Lower leg skin (tissue), 4 donors: ENCODE measurements around the gene ODR4. TPM values are rescaled to one million over a fixed set of nuclear protein-coding genes. Genes with fewer than 3 reads are reported as not detected.
"Not testable (repeated sequence)": the region's sequence is repeated elsewhere in the genome, so short reads cannot be mapped to it uniquely, and the experiment has no call there.

Source experiments
- DNase-seq, 2 donors: peaks; one replicate each; pipeline ENCODE4 v3.0.0-alpha.2; 2019; ENCODE audit warnings: low spot score in 2 of 2
- H3K4me3 ChIP-seq: fragments of 200-600 bp; sonication (generic); 2 replicates; pipeline ENCODE4 v1.5.1; 2017; ENCODE audit warnings: mild to moderate bottlenecking, low read depth; ENCODE audit not compliant: poor library complexity, severe bottlenecking
- POLR2A ChIP-seq, 2 donors: fragments of 450-650 bp; IDR thresholded peaks; one replicate each; pipeline ENCODE4 v1.6.1; 2016 to 2017; ENCODE audit warnings: antibody characterized with exemption in 2 of 2, mild to moderate bottlenecking in 1 of 2, moderate library complexity in 1 of 2
- WGBS, 2 donors: methylation state at CpG; one replicate each; pipeline ENCODE4 v1.1.5; 2018; 5-methylcytosine and 5-hydroxymethylcytosine counted together
- intact Hi-C: fragments of 100-400 bp; cut with DNase I; formaldehyde crosslinking; loops from one replicate; pipeline ENCODE4 v1.15.0; 2023; ENCODE audit warnings: low total_unique reads
- total RNA-seq, 4 donors: library from RNA; depleted of rRNA; stranded (reverse); fragments of >200 nt; gene quantifications; one replicate each; pipeline ENCODE4 v1.1.0, GENCODE V29; 2016
- TF ChIP-seq, protein P1 (sequence below), 3 donors: fragments of 450-650 bp; IDR thresholded peaks; one replicate each; pipeline ENCODE4 v1.5.1; 2016; ENCODE audit warnings: antibody characterized with exemption in 3 of 3, mild to moderate bottlenecking in 3 of 3, moderate library complexity in 2 of 3

The ODR4 gene
- total RNA-seq, 4 donors from 2014 or later: 12.7 to 34.0 (median 17.6) TPM

DNA sequence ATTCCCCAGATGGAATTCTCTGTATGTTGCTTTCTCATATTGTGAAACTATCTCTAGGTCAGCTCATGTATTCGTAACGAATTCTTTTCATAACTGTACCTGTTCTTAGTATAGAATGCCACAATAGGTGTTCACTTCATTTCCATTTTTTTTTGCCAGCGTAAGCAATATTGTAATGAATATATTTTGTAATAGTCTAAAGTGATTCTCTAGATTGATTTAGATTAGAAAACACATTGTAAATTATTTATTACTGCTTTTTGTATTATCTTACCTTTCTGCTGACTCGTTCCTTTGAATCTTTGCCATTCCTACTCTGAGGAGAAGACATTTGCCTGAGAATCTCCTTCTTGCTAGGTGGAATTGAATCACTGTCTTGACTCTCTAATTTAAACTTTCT is 70.5 kb downstream of the ODR4 start:
- TF ChIP-seq, protein P1, sequence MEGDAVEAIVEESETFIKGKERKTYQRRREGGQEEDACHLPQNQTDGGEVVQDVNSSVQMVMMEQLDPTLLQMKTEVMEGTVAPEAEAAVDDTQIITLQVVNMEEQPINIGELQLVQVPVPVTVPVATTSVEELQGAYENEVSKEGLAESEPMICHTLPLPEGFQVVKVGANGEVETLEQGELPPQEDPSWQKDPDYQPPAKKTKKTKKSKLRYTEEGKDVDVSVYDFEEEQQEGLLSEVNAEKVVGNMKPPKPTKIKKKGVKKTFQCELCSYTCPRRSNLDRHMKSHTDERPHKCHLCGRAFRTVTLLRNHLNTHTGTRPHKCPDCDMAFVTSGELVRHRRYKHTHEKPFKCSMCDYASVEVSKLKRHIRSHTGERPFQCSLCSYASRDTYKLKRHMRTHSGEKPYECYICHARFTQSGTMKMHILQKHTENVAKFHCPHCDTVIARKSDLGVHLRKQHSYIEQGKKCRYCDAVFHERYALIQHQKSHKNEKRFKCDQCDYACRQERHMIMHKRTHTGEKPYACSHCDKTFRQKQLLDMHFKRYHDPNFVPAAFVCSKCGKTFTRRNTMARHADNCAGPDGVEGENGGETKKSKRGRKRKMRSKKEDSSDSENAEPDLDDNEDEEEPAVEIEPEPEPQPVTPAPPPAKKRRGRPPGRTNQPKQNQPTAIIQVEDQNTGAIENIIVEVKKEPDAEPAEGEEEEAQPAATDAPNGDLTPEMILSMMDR (IDR thresholded peaks at IDR 0.05): no peak
- TF ChIP-seq POLR2A (IDR thresholded peaks at IDR 0.05): no peak
- WGBS, 2 donors: 57 to 64% methylated on average over 4 of the region's 4 CpGs
- H3K4me3 ChIP-seq: no peak overlapping the region
- no peak for DNase-seq
- intact Hi-C loops: no loop called here

DNA sequence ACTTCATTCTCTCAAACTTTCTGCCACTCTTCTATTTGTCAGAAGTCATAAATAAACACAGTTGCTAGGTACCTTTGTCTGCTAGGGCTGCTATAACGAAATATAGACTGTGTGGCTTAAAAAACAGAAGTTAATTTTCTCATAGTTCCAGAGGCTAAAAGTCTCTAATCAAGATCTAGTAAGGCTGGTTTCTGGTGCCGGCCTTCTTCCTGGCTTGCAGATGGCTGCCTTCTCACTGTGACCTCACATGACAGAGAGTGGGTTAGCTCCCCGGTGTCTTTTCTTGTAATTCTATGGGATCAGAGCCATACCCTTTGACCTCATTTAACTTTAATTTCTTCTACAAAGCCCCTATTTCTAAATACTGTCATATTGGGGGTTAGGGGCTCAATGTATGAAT is 79.3 kb downstream of the ODR4 start:
- H3K4me3 ChIP-seq: no peak overlapping the region
- no peak for TF ChIP-seq POLR2A (IDR thresholded peaks at IDR 0.05)
- TF ChIP-seq, protein P1 (IDR thresholded peaks at IDR 0.05): no peak
- DNase-seq: no peak
- intact Hi-C loops: no loop called here
- 56 to 61% methylated on average over 3 of the region's 3 CpGs for WGBS, 2 donors

- intact Hi-C loops: no loop called here
- no peak overlapping the region for H3K4me3 ChIP-seq
- TF ChIP-seq, protein P1 (IDR thresholded peaks at IDR 0.05): no peak
- no peak for TF ChIP-seq POLR2A (IDR thresholded peaks at IDR 0.05)
- no peak for DNase-seq
- 70 to 74% methylated on average over 3 of the region's 3 CpGs for WGBS, 2 donors
Observed at GRCh38 chr1:186456729-186457255, 81.2 kb downstream of the ODR4 start.

DNA sequence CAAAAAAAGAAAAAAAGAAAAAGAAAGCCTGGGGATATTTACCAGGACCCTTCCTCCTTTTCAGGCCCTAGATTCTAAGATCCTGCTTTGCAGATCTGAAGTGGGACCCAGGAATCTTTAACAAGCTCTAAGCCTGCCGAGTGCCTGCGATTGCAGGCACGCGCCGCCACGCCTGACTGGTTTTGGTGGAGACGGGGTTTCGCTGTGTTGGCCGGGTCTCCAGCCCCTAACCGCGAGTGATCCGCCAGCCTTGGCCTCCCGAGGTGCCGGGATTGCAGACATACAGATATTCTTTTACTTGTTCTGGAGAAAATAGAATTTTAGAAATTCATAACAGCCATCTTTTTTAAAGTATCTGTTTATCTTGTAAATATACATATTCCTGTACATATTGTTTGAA is 83.5 kb downstream of the ODR4 start:
- intact Hi-C loops, H3K4me3 ChIP-seq, DNase-seq: not testable (repeated sequence)
- 97 to 99% methylated on average over 14 of the region's 14 CpGs for WGBS, 2 donors

GRCh38 chr1:186461014-186461413 is 85.4 kb downstream of the ODR4 start, which contains the start of gene PDC:
TSS of gene PDC (minus strand) at chr1:186461114. CDS start at chr1:186449459, 11,655 bp downstream.
- 89 to 93% methylated on average over 2 of the region's 2 CpGs for WGBS, 2 donors
- intact Hi-C loops: no loop called here
- DNase-seq: no peak
- H3K4me3 ChIP-seq: no peak within 1 kb of the TSS
- TF ChIP-seq POLR2A (IDR thresholded peaks at IDR 0.05): no peak
- TF ChIP-seq, protein P1 (IDR thresholded peaks at IDR 0.05): no peak

GRCh38 chr1:186463511-186463910 is 87.9 kb downstream of the ODR4 start:
- no peak for DNase-seq
- H3K4me3 ChIP-seq: no peak overlapping the region
- TF ChIP-seq POLR2A (IDR thresholded peaks at IDR 0.05): no peak
- TF ChIP-seq, protein P1 (IDR thresholded peaks at IDR 0.05): no peak
- intact Hi-C loops: no loop called here
- 80 to 82% methylated on average over 5 of the region's 5 CpGs for whole genome bisulfite sequencing, 2 donors
